Dermis microvascular lymphatic vessel endothelial cell (primary cell): Measurements from ENCODE around the gene CYSLTR1. TPM values are rescaled to one million over a fixed set of nuclear protein-coding genes. Genes with fewer than 3 reads are reported as not detected.

ENCODE experiments used
- total RNA-seq: library from RNA; depleted of rRNA; stranded (reverse); fragments of >200 nt; gene quantifications from 2 replicates; pipeline ENCODE4 v1.2.1, GENCODE V29; 2014

The CYSLTR1 gene
- total RNA-seq, 1 donor from 2014 or later = under 0.01 TPM

Other genes with a start within 250 kb of the CYSLTR1 start
- 191 and 208 TPM in 2 replicates for gene PGK1, start 223.4 kb downstream of the CYSLTR1 start, total RNA-seq
- gene TAF9B, start 188.0 kb downstream of the CYSLTR1 start, total RNA-seq = 14.9 and 20.2 TPM in 2 replicates